Superior temporal gyrus (tissue), 1 donor: Measurements from ENCODE around the gene IGF2.

Source experiments
- DNase-seq: peaks from one replicate; pipeline ENCODE4 v3.0.0-alpha.2; 2016; ENCODE audit errors: extremely low spot score

Gene IGF2

DNA sequence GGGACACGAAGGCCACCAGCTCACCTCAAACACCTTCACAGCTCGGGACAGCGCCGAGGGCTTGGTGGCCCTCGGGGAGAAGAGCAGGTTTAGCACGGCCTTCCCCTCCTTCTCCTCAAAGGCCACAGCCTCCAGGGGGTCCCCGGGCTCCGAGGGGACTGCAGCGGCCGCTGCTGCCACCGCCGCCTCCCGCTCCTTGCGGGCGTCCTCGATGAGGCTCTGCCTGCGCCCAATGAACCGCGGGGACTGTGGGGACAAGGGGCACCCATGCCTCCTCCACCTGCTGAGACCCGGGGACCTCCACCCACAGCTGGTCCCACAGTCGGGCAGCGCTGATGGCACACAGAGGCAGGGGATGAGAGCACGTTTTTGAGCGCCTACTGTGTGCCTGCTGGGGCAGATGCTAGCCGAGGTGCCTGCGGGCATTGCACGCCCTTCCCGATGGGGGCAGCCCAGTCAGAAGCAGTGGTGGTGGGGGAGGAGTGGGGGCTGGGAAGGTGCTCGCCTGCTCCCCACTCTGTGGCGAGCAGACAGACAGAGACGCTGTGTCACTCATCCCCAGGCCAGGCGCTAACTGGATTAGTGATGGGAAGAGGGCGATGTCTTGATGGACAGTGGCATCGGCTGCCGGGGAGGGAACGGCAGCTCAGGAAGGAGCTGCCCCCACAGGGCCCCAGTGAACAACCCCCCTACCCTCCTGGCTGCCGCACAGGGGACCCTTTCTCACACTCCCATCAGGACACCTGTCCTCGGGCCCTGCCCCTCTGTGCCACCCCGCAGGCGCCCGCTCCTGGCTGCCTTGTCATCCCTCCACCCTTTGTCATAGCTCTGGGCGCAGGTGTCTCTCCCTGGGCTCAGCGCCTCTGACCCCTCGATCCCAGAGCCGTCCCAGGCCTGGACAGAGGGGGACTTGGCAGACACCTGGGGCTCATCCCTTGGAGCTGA lies 30.7 kb upstream of the IGF2 start:
- DNase-seq = no peak

DNA sequence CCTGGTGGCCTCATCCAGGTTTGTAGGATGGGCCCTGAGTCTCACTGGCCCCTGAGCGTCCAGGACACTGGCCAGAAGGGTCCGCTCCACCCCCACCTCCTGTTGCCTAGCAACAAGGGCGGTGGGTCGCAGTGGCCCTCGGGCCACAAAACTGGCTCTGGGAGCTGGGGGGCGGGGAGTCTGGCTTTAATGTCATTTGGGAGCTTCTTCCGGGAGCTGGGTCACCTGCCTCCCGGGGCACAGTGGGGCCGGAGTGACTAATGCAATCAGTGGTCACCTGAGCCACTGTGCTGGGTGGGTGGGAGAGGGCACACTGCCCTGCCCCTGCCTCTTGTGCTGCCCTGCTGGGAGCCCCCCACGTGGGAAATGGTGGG lies 29.8 kb upstream of the IGF2 start:
- DNase-seq = no peak

DNA sequence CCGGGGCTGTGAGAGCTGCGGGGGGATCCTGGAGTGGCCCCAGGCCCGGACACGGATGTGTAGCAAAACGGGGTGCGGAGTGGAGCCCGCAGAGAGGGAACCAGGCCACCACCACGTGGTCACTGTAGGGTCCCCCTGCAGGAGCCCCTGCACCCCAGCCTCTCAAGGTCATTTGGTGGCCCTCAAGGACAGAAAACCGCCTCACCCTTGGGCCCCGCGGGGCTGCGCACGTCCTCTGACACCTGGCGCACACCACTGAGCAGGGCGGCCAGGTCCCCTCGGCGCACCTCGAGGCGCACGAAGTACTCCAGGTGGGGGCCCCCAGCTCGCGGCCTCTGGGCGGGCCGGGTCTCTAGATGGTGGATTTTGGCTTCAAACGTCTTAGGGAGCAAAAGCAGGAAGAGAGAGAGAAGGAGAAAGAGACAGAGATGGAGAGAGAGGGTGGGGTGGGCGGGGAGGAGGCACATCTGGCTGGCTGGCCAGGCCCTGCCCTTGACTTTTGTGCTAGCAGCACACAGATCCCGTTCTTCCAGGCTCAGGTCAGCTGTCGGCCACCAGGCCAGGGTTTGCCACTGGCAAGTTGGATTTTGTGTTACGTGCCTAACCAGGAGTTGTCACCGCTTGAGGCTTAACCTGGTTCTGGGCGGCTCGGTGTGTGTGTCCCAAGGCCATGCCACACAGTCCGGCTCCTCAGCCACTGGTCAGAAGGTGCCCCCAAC lies 29.3 kb upstream of the IGF2 start:
- no peak for DNase-seq

DNA sequence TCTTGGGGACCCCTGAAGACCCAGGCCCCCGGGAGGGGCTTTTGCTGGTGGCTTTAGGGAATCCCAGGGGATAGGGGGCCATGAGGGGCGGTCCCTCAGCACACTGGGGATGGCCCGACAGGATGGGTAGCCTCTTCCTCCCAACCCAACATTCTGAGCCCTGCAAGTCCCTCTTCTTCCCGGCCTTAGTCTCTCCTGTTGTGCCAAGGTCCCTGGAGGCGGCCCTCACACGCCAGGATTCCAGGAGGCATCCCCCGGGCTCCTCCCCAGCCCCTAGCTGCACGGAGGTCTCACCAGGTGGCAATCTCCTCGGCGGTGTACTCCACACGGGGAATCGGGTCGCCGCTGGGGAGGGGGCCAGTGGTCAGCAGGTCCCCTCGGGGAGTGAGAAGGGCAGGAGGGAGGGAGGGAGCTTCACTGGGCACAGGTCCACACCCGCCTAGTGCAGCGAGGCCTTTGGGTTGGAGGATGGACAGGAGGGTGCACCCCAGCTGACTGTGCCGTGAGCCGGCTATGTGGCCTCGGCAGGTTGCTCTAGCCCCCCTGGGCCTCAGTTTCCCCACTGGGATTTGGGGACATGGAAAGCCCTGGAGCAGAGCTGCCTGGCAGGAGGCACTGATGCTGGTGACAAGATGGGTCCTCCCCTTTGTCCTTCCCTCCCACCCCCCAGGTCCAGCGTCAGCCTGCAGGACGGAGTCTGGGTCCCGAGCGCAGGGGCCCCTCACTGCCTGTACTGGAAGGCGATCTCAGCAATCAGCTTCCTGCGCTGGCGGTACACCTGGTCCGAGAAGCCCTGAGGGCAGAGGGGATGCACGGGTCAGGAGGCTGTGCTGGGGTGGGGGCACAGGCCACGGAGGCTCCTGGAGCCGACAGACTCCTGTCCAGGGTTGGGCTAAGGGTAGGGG lies 28.2 kb upstream of the IGF2 start:
- DNase-seq = no peak

DNA sequence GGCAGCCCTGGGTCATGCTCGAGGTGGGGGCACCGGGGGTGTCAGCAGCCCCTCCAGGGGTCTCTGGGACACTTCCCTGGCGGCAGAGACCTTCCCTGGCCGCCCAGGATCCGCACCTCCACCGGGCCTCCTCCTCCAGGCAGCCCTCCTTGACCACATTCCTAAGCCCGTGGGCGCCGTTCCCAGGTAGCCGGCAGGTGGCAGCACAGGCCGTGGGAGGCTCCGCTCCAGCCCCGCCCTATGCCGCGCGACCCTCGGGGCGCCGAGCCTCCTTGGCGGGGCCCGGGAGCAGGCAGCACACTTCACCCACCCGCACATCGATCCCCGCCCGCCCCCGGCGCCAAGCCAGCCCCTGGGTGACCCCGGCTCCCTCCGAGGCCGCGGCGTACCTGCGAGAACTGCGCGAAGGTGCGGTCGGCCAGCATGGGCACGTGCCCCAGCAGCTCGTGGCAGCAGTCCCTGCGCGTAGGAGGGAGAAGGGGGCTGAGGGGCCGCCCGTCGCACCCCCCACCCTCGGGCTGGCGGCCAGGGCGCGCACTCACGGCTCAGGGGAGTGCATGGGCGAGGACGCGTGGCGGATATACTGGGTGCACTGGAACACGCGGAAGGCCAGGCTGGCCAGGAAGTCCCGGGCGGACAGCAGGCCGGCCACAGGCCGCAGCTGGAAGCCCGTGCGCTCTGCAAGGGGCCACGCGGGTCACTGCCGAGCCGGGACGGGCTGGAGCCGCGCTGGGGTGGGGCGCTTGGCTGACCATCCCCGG lies 27.1 kb upstream of the IGF2 start:
- no peak for DNase-seq

DNA sequence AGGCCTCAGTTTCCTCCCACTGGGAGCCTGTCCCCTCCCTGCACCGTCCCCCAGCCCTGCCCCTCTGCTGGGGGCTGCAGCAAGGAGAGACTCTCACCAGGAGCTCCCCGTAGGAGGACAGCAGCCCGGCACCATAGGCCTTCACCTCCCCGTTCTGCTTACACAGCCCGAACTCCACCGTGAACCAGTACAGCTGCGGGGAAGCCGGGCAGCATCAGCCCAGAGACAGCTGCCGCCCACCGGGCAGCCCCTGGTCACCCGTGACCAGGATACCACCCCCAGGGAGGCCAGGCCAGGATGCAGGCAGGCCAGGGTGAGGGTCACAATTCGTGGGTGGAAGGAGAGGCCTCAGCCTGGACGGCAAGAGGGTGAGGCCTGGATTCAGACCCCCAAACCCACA lies 26.4 kb upstream of the IGF2 start:
- no peak for DNase-seq

DNA sequence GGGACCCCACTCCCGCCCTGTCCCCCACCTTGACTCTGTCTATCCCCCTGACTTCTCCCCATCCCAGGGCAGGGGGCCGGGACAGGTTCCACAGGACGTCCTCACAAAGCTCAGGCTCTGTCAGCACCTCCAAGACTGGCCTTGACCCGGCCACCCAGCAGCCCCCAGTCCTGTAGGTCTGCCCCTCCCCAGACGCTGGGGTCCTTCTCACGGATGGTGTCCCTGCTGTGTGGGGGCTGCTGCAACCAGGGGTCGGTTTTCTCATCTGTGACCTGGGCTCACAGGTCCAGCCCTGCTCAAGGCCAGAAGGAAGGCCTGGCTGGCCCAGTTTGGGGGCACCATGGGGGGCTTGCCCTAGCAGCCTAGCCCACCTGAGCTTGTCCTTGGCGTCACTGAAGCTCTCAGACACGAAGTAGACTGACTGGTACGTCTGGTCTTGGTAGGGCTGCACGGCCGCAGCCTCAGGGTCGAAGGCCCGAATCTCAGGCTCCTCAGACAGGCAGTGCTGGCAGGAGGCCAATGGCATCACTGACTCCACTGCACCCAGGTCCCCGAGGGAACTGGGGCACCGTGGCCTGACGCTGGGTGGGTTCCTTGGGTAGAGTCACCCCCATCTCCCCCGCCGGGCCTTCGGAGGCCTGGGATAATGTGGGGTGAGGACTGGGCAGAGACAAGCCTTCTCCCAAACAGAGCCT lies 25.8 kb upstream of the IGF2 start:
- no peak for DNase-seq

DNA sequence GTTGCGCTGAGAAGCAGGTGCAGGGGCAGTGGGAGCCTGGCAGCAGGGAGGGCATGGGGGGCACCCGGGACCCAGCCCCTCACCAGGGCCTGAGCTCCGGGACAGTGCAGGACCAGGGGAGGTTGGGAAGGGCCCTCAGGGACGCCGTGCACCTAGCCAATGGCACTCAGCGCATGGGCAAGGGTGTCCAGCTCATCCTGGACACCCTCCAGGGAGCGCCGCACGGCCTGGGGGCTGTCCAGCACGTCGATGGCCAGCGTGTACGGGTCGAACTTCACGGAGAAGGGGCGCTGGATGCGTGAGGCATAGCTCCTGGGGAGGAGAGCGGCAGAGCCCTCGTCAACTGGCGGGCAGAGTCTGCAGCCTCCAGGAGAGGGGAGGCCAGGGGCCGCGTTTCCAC lies 24.9 kb upstream of the IGF2 start:
- DNase-seq = no peak

DNA sequence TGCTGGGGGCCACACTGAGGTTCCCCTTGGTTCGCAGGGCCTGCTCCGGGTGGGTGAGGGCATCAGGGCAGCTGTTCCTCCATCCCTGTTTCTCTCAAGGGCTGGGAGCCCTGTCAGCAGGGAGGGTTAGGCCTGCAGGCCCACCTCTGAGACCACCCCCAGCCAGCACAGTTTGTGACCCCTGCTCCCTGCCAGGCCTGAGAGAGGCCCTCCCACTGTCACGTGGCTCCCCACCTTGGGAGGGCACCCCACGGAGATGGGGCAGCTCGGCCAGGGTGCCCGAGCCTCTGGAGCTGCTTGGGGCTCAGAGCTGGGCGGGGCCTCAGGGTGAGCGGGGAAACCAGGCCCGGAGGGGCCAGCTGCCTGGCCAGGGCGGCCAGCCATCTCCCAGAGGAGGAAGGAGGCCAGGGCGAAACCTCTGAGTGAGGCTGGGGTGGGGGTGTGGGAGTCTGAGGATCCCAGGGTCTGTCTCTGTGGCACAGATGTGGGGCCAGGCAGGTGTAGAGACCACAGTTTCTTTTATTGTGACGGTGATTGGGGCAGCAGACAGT lies 24.3 kb upstream of the IGF2 start:
- DNase-seq = no peak

DNA sequence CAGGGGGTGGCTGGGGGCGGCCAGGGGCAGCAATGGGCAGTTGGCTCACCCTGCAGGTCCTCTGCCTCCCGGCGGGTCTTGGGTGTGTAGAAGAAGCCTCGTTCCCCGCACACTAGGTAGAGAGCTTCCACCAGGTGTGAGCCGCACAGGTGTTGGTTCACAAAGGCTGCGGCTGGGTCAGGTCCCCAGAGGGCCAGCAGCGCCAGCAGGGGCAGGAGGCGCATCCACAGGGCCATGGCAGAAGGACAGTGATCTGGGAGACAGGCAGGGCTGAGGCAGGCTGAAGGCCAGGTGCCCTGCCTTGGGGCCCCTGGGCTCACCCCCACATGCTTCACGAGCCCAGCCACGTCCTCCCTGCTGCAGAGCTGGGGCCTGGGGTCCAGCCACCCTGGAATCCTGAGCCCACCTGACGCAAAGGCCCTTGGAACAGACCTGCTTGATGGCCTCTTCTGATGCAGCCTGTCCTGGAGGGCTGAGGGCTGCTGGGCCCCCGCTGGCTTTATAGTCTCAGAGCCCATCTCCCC lies 21.6 kb upstream of the IGF2 start, which contains the start of gene INS:
INS (minus strand) TSS at position 474 of the 524 bp plus-strand sequence; CDS start at position 236, 238 bp downstream.
- no peak for DNase-seq

DNA sequence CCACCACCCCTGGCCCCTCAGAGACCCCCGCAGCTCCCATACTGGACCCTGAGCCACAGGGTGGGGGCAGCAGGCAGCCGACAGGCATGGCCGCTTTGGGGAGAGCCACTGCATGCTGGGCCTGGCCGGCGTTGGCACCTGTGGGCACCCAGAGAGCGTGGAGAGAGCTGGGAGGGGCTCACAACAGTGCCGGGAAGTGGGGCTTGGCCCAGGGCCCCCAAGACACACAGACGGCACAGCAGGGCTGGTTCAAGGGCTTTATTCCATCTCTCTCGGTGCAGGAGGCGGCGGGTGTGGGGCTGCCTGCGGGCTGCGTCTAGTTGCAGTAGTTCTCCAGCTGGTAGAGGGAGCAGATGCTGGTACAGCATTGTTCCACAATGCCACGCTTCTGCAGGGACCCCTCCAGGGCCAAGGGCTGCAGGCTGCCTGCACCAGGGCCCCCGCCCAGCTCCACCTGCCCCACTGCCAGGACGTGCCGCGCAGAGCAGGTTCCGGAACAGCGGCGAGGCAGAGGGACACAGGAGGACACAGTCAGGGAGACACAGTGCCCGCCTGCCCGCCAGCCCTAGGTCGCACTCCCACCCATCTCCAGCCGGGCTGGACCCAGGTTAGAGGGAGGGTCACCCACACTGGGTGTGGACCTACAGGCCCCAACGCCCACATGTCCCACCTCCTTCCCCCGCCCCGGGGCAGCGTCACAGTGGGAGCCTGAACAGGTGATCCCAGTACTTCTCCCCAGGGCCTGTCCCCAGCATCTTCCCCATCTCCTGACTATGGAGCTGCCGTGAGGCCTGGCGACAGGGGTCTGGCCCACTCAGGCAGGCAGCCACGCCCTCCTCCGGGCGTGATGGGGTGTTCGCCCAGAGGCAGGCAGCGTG lies 20.6 kb upstream of the IGF2 start:
- no peak for DNase-seq

DNA sequence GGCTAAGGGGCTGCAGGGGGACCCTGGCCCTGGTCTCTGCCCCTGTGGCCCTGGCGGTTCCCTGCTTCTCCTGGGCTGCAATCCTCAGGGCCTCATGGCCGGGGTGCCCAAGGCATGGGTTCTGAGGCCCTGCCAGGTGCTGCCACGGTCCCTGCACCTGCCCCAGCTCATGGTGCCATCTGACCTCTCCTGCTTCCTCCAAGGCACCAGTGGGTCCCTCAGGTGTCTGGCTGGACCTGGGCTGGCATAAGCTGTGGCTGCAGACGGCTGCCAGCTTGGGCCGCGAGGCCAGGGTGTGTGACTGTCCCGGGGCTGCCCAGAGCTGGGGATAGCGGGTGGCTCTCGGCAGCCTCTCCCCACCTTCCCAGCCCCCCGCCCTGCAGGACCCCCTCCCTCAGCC lies 19.8 kb upstream of the IGF2 start:
- DNase-seq = no peak

DNA sequence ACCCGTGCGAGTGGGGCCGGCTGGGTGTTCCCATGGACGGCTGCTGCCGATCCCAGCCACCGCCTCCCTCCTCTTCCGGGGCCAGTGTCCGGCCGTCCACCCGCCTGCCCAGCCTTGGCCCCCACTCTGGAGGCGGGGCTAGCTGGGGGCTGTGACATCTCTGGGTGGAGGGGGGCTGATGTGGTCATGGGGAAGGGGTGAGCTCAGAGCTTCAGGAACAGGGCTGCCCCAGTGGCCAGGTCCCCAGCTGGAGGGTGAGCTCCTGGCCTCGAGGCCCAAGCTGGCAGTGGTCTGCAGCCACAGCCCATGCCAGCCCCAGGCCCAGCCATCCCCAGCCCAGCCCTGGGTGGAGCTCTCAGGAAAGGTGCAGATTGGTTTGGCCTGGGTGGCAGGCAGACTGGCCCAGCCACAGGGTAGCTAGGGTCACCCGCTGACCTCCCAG lies 19.1 kb upstream of the IGF2 start:
- DNase-seq = no peak

DNA sequence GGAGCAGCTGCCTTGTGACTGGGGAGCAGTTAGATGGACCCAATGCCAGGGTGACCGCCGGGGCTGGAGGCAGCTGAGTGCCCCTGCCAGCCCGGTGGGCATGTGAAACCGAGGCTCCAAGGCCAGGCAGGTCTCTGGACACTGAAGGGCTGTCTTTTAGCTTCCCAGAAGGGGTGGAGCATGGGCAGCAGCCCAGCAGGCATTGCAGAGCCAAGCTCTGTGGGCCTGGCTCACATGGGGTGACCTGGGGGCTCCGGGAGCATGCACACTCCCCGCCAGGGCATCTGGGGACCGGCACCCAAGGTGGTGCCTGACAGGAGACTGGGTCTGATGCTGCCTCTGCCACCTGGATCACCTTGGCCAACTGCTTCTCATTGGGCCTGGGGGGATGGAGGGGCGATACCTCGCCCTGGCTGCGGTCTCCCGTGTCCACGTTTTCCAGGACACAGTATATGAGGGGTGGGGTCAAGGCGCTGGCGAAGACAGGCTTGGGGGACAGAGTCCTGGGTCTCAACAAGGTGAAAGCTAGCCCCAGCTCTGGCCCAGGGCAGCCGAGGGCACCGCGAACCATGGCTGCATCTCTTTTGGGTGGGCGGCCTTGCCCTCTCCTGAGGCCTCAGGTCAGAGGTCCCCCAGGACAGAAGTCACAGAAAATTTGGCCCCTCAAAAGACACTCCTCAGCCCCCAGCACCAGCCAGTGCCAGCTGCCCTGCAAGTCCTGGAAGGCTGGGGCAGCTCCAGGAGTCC lies 18.3 kb upstream of the IGF2 start:
- no peak for DNase-seq

DNA sequence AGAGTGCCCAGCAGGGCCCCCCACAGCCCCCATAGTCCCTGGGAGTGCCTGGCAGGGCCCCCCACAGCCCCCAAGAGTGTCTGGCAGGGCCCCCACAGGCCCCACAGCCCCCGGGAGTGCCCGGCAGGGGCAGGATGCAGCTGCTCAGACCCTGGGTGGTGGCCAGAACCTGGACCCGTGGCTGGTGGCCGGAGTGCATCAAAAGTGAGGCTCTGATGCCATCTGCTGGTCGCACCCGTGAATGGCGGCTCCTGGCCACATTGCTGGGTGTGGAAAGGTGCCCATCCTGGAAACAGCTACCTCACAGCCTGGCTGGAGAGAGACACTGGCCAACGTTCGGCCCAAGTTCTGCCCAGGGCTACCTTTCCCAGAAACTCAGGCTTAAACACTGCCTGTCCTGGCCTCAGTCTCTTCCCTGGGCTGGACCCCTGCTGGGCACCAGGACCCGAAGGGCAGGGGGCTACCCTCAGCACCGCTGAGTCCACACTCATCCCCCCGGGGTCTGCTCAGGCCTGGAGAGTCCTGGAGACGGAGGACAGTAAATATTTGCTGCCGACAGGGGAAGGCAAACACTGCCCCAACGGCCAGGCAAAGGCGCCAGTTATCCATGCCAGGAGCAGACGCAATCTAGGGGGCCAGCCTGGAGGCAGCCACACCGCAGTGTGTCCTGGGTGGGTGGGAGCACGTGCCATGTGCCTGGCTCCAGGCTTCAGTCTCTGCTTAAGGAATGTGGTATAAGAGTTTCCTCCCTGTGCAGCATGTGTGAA lies 17.4 kb upstream of the IGF2 start:
- DNase-seq = peak; percentile 64

DNA sequence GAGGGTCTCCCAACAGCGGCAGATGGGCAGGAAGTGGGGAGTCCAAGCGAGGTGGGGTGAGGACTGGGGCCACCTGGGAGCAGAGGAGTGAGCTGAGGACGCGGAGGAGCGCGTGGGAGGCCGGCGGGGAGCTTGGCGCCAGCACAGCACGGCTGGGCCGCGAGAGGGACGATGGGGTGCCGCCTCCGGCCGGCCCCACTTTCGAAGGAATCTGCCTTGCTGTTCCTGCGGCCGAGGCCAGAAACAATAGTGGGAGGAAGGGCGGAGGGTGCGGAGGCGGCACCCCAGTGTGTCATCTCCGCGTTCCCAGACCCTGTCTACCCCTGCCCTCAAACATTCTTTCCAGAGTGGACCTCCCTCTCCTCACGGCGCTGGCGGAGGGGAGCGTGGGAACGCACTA lies 16.3 kb upstream of the IGF2 start:
- DNase-seq = no peak

DNA sequence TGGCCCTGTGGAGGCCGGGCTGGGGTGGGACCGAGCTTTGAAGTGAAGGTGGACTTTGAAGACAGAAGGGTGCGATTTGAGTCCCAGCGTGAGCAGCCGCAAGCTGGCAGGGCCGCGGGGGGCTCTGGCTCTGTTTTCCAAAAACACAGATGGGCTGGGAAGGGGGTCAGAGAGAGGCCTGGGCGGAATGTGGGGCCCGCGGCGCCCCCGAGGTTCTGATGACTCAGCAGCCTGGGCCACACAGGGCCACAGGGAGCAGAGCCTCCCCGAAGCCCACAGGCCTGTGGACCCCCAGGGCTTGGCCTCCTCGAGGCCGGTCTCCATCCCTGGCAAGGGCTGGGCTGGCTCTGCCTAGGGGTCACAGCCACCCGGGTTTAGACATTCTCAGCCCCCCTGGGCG lies 15.7 kb upstream of the IGF2 start:
- DNase-seq = no peak

DNA sequence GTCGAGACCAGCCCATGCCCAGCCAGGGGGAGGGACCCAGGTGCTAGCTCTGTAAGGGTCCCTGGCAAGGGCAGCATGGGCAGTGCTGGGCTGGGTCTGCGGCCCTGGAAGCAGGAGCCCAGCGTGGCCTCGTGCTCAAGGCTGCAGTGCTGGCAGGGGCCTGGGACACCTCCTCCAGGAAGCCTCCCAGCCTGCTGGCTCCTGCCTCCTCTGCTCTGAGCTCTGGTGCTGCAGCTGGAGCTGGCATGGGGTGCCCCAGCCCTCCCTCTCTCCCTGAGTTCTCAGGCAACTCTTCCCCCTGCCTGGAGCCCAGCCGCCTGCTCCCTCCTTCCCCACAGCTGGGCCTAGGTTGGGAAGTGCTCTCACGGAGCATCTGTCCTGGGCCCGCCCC lies 15.0 kb upstream of the IGF2 start:
- DNase-seq = no peak
